CD14-positive monocyte (primary cell): Measurements from ENCODE around the gene CRISPLD2. TPM values are rescaled to one million over a fixed set of nuclear protein-coding genes. Genes with fewer than 3 reads are reported as not detected.

ENCODE experiments used
- DNase-seq, 3 donors: peaks; one replicate each; pipeline ENCODE4 v3.0.0-alpha.2; 2011 to 2022
- H2AFZ ChIP-seq: 2 replicates; pipeline ENCODE4 v1.6.0; 2012; ENCODE audit warnings: mild to moderate bottlenecking, low read depth, low read length, inconsistent platforms; ENCODE audit not compliant: insufficient read depth, poor library complexity, severe bottlenecking
- H3K27ac ChIP-seq, 2 donors: 1 replicate in 1 of 2; 2 replicates in 1 of 2; pipeline ENCODE4 v1.5.1; 2012 to 2013; ENCODE audit warnings: low read length in 2 of 2, control low read depth in 1 of 2, inconsistent platforms in 1 of 2, low read depth in 1 of 2, mild to moderate bottlenecking in 1 of 2
- H3K27me3 ChIP-seq, 2 donors: one replicate each; pipeline versions ENCODE4 v1.6.0 to v1.6.1; 2011 to 2013; ENCODE audit warnings: low read length in 2 of 2; ENCODE audit not compliant: control insufficient read depth in 2 of 2, insufficient read depth in 2 of 2
- H3K36me3 ChIP-seq, 2 donors: replicated peaks in 1 of 2; 1 replicate in 1 of 2; 2 replicates in 1 of 2; pipeline versions ENCODE4 v1.5.1 to v1.6.1; 2012 to 2013; ENCODE audit warnings: low read length in 2 of 2, control low read depth in 1 of 2, inconsistent platforms in 1 of 2, mild to moderate bottlenecking in 1 of 2; ENCODE audit not compliant: insufficient read depth in 2 of 2, control insufficient read depth in 1 of 2
- H3K4me1 ChIP-seq, 2 donors: 1 replicate in 1 of 2; 2 replicates in 1 of 2; pipeline versions ENCODE4 v1.5.1 to v1.6.1; 2012 to 2013; ENCODE audit warnings: low read length in 2 of 2, control low read depth in 1 of 2, inconsistent platforms in 1 of 2, mild to moderate bottlenecking in 1 of 2, moderate library complexity in 1 of 2; ENCODE audit not compliant: insufficient read depth in 2 of 2, control insufficient read depth in 1 of 2
- H3K4me2 ChIP-seq: replicated peaks from 2 replicates; pipeline ENCODE3; 2012; ENCODE audit warnings: low read length, moderate library complexity, mild to moderate bottlenecking; ENCODE audit not compliant: poor library complexity, severe bottlenecking; ENCODE audit errors: extremely low read depth
- H3K4me3 ChIP-seq, 3 experiments: fragments of 200-600 bp in 1 of 3; sonication (generic) in 1 of 3; replicated peaks in 1 of 3; 1 replicate in 2 of 3; 2 replicates in 1 of 3; pipeline ENCODE4 v1.5.1; 2011 to 2013; ENCODE audit warnings: low read length in 3 of 3, mild to moderate bottlenecking in 3 of 3, control low read depth in 2 of 3, low read depth in 2 of 3, inconsistent platforms in 1 of 3, moderate library complexity in 1 of 3
- H3K79me2 ChIP-seq: 2 replicates; pipeline ENCODE4 v1.6.0; 2012; ENCODE audit warnings: mild to moderate bottlenecking, control low read depth, inconsistent platforms, low read length, moderate library complexity; ENCODE audit not compliant: insufficient read depth
- H3K9ac ChIP-seq: 2 replicates; pipeline ENCODE4 v1.6.0; 2017; ENCODE audit warnings: low read length, mild to moderate bottlenecking; ENCODE audit not compliant: insufficient read depth, poor library complexity, severe bottlenecking
- H3K9me3 ChIP-seq, 2 donors: replicated peaks in 1 of 2; 1 replicate in 1 of 2; 2 replicates in 1 of 2; pipeline versions ENCODE4 v1.5.1 to v1.6.1; 2012 to 2013; ENCODE audit warnings: low read length in 2 of 2, control low read depth in 1 of 2; ENCODE audit not compliant: control insufficient read depth in 1 of 2, insufficient read depth in 1 of 2
- H4K20me1 ChIP-seq: 2 replicates; pipeline ENCODE4 v1.6.0; 2012; ENCODE audit warnings: mild to moderate bottlenecking, low read length, control low read depth, moderate library complexity; ENCODE audit not compliant: insufficient read depth
- H3K27ac Mint-ChIP-seq, 7 donors: one replicate each; pipeline ENCODE4 v1.8.0; 2020; ENCODE audit warnings: mild to moderate bottlenecking in 7 of 7, mixed read lengths in 7 of 7, moderate library complexity in 6 of 7, inconsistent platforms in 2 of 7
- H3K27me3 Mint-ChIP-seq, 3 donors: one replicate each; pipeline ENCODE4 v1.8.0; 2021 to 2022; ENCODE audit warnings: low read depth in 3 of 3, mild to moderate bottlenecking in 3 of 3, mixed read lengths in 3 of 3, moderate library complexity in 3 of 3, inconsistent platforms in 1 of 3
- H3K36me3 Mint-ChIP-seq, 2 donors: one replicate each; pipeline ENCODE4 v1.8.0; 2020; ENCODE audit warnings: mixed read lengths in 2 of 2, inconsistent platforms in 1 of 2, mild to moderate bottlenecking in 1 of 2
- H3K4me1 Mint-ChIP-seq: one replicate; pipeline ENCODE4 v1.8.0; 2020; ENCODE audit warnings: mild to moderate bottlenecking, mixed read lengths
- H3K4me3 Mint-ChIP-seq, 2 donors: one replicate each; pipeline ENCODE4 v1.8.0; 2020; ENCODE audit warnings: mild to moderate bottlenecking in 2 of 2, mixed read lengths in 2 of 2, moderate library complexity in 1 of 2
- H3K9me3 Mint-ChIP-seq, 7 donors: one replicate each; pipeline ENCODE4 v1.8.0; 2020 to 2022; ENCODE audit warnings: mixed read lengths in 7 of 7, mild to moderate bottlenecking in 6 of 7, moderate library complexity in 6 of 7, inconsistent platforms in 2 of 7
- CTCF ChIP-seq: fragments of 200-600 bp; IDR thresholded peaks from one replicate; pipeline ENCODE4 v1.8.0; 2022; ENCODE audit warnings: antibody characterized with exemption, mild to moderate bottlenecking
- WGBS: methylation state at CpG from one replicate; pipeline ENCODE4 v1.1.5; 2013; ENCODE audit warnings: missing lambda C conversion rate; ENCODE audit not compliant: insufficient coverage; 5-methylcytosine and 5-hydroxymethylcytosine counted together
- intact Hi-C, 2 donors: fragments of 100-400 bp; cut with micrococcal nuclease; formaldehyde crosslinking; loops; one replicate each; pipeline versions ENCODE4 v1.15.0 to v1.15.1; 2023
- polyA plus RNA-seq, 3 donors: library from polyadenylated mRNA; depleted of rRNA in 1 of 3; unstranded in 2 of 3; stranded (reverse) in 1 of 3; fragments of 300-500 nt in 2 of 3; fragments of >200 nt in 1 of 3; fragmentation: Illumina TruSeq in 2 of 3; gene quantifications; 1 replicate in 2 of 3; 2 replicates in 1 of 3; pipeline ENCODE4 v1.2.3, GENCODE V29; 2012 to 2021

CRISPLD2 gene
- polyA plus RNA-seq, 3 donors: 40.7 to 90.4 (median 69.0) TPM

DNA sequence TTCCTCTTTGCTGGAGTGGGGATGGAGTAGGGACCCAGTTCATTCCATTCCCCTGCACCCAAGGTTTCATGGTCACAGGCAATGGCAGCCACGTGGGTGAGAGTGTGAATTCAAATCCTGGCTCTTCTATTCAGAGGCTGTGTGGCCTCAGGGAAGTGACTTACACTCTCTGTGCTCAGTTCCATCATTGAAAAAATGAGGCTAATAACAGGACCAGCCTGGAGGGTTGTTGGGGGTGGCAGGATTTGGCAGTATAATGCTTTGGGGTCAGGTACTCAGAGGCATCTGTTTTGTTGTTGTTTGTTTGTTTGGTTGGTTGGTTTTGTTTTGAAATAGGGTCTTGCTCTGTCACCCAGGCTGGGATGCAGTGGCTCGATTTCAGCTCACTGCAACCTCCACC, 2.2 kb upstream of the CRISPLD2 start:
- Histone ChIP-seq H3K27ac (no peak overlapping the region), H3K27me3 (peaks cover 0 to 5% of the 10 kb centered on the region in 2 donors), H4K20me1 (peaks cover 27% of the 10 kb centered on the region), H3K4me1 (peaks cover 36 to 43% of the 10 kb centered on the region in 2 donors), H3K9ac (no peak overlapping the region), H3K36me3 (no peaks in the 10 kb centered on the region), H2AFZ (no peak overlapping the region), H3K9me3 (peaks cover 0 to 5% of the 10 kb centered on the region in 2 donors), H3K79me2 (peaks cover 28% of the 10 kb centered on the region), H3K4me3 (no peak overlapping the region), H3K4me2 (no peak overlapping the region)
- no peak overlapping the region for H3K27ac Mint-ChIP-seq
- intact Hi-C loops: no loop called here
- peaks cover 12 to 15% of the 10 kb centered on the region in 2 donors for H3K36me3 Mint-ChIP-seq
- WGBS: 88% methylated on average over 2 of the region's 2 CpGs
- no peak for TF ChIP-seq CTCF
- DNase-seq: no peak
- peaks cover 0 to 16% (median 10%) of the 10 kb centered on the region in 3 donors for H3K27me3 Mint-ChIP-seq
- peaks cover 60% of the 10 kb centered on the region for H3K4me1 Mint-ChIP-seq
- no peak overlapping the region for H3K4me3 Mint-ChIP-seq
- peaks cover 0 to 7% (median 2%) of the 10 kb centered on the region in 7 donors for H3K9me3 Mint-ChIP-seq

DNA sequence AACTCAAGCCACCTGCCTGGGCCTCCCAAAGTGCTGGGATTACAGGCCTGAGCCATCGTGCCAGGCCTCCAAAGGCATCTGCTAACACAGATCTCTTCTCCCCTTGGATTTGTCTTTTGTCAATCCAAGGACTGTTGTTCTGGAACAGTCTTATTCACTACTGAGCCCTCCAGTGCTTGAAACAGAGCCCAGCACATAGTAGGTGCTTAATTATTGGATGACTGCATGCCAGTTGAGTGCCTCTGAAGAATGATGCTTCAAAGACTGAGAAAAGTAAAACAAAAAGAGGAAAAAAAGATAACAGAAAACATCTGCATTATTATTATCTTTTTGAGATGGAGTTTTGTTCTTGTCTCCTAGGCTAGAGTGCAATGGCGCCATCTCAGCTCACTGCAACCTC, 1.7 kb upstream of the CRISPLD2 start:
- intact Hi-C loops: no loop called here
- H3K36me3 ChIP-seq: no peaks in the 10 kb centered on the region

More for the DNA sequence above, 1.7 kb upstream of the CRISPLD2 start:
- Mint-ChIP-seq H3K4me1 (peaks cover 59% of the 10 kb centered on the region), H3K36me3 (peaks cover 14 to 20% of the 10 kb centered on the region in 2 donors), H3K4me3 (no peak overlapping the region), H3K9me3 (peaks cover 0 to 7% (median 3%) of the 10 kb centered on the region in 7 donors), H3K27me3 (peaks cover 0 to 16% (median 10%) of the 10 kb centered on the region in 3 donors), H3K27ac (no peak overlapping the region)
- H3K4me2 ChIP-seq: no peak overlapping the region
- peaks cover 40 to 46% of the 10 kb centered on the region in 2 donors for H3K4me1 ChIP-seq
- H3K27me3 ChIP-seq: peaks cover 0 to 5% of the 10 kb centered on the region in 2 donors
- H2AFZ ChIP-seq: no peak overlapping the region
- H3K4me3 ChIP-seq: no peak overlapping the region
- H4K20me1 ChIP-seq: peaks cover 32% of the 10 kb centered on the region
- no peak for DNase-seq
- TF ChIP-seq CTCF: no peak
- WGBS: 83% methylated on average over 1 of the region's 2 CpGs
- H3K9ac ChIP-seq: no peak overlapping the region
- H3K79me2 ChIP-seq: peaks cover 33% of the 10 kb centered on the region
- H3K27ac ChIP-seq: no peak overlapping the region
- peaks cover 0 to 5% of the 10 kb centered on the region in 2 donors for H3K9me3 ChIP-seq
